ENCODE results near the gene KLK11.

KLK11 gene

GRCh38 chr19:51024924-51025323 is 1.5 kb downstream of the KLK11 start:
- TF ChIP-seq, protein P1, sequence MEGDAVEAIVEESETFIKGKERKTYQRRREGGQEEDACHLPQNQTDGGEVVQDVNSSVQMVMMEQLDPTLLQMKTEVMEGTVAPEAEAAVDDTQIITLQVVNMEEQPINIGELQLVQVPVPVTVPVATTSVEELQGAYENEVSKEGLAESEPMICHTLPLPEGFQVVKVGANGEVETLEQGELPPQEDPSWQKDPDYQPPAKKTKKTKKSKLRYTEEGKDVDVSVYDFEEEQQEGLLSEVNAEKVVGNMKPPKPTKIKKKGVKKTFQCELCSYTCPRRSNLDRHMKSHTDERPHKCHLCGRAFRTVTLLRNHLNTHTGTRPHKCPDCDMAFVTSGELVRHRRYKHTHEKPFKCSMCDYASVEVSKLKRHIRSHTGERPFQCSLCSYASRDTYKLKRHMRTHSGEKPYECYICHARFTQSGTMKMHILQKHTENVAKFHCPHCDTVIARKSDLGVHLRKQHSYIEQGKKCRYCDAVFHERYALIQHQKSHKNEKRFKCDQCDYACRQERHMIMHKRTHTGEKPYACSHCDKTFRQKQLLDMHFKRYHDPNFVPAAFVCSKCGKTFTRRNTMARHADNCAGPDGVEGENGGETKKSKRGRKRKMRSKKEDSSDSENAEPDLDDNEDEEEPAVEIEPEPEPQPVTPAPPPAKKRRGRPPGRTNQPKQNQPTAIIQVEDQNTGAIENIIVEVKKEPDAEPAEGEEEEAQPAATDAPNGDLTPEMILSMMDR (IDR thresholded peaks at IDR 0.05; ENCODE audit: low read depth, low read length, missing control alignments) = no peak
- DNase-seq (ENCODE audit: extremely low read depth, low read depth) = no peak
- no peak overlapping the region for H3K4me3 ChIP-seq (replicated peaks; ENCODE audit: low read depth, low read length)

DNA sequence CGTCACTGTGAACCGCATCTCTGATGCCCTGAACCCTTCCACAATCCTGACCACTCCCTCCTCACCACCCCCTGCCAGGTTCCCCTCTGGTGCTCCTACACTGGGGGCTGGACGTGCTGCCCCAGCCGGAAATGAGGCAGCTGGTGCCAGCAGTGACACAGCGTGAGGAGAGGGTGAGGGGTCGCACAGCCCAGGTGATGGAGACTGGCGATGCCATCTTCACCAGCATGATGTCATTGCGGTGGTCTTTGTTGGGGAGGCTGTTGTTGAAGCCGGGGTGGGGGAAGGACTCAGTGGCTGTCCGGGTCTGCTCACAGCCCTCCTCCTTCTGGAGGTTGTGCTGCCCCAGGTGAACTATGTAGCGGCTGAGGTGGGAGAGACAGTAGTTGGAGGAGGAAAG is 2.5 kb downstream of the KLK11 start:
- TF ChIP-seq, protein P1 (IDR thresholded peaks at IDR 0.05; ENCODE audit: low read depth, low read length, missing control alignments) = no peak
- H3K4me3 ChIP-seq (replicated peaks; ENCODE audit: low read depth, low read length) = no peak overlapping the region

GRCh38 chr19:51022526-51022925 is 3.9 kb downstream of the KLK11 start:
- TF ChIP-seq, protein P1 (IDR thresholded peaks at IDR 0.05; ENCODE audit: low read depth, low read length, missing control alignments) = no peak
- no peak overlapping the region for H3K4me3 ChIP-seq (replicated peaks; ENCODE audit: low read depth, low read length)
- DNase-seq (ENCODE audit: extremely low read depth, low read depth) = no peak

More for the DNA sequence above, 2.5 kb downstream of the KLK11 start:
- no peak for DNase-seq (ENCODE audit: extremely low read depth, low read depth)

DNA sequence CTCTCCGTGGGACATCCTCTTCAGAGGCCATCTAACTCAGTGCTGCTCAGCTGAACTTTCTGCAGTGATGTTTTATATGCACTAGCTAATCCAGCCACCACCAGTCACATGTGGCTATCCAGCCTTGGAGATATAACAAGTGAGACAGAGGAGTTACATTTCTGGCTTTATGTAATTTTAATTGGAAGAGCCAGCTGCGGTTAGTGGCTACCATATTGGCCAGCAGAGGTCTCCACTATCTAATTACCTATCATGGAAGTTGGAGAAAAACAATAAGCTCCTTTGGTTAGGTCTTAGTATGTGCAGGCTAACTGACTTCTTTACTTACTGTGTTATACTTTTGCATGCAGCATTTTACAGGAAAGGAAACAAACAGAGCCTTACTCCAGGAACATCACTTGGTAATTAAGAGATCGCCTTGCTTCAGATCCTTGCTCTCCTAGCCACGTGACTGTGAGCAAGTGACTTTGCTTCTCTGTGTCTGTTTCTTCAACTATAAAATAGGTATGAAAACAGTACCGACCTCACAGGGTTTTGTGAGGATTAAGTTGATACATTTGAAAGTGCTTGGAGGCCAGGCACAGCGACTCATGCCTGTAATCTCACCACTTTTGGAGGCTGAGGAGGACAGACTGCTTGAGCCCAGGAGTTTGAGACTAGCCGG is 5.3 kb downstream of the KLK11 start:
- TF ChIP-seq, protein P1 (IDR thresholded peaks at IDR 0.05; ENCODE audit: low read depth, low read length, missing control alignments) = peak; percentile 57
- H3K4me3 ChIP-seq (replicated peaks; ENCODE audit: low read depth, low read length) = no peak overlapping the region
- DNase-seq (ENCODE audit: extremely low read depth, low read depth) = peak; percentile 5

DNA sequence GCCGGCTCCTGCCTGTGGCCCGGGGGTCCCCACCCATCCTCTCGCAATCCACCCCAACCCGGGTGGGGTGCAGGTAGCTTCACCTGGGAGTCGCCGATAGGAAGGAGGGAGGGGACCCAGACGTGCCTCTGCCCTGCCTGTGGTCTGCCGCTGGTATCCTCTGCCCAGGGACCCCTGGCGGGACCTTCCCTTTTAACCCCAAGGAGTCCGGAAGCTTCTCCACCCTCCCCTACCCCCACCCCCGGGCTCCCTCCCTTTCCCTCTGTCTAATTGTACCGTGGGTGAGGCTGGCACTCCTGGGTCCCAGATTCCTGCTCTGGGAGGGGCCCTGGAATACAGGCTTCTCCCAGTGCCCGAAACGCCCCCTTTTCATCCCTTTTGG is 6.9 kb downstream of the KLK11 start, which contains the start of gene KLK10:
KLK10 (minus strand) TSS at position 166 of the 382 bp plus-strand sequence. CDS start 579 bp downstream, outside the sequence.
- H3K4me3 ChIP-seq (replicated peaks; ENCODE audit: low read depth, low read length) = no peak within 1 kb of the TSS
- TF ChIP-seq, protein P1 (IDR thresholded peaks at IDR 0.05; ENCODE audit: low read depth, low read length, missing control alignments) = no peak
- DNase-seq (ENCODE audit: extremely low read depth, low read depth) = no peak

DNA sequence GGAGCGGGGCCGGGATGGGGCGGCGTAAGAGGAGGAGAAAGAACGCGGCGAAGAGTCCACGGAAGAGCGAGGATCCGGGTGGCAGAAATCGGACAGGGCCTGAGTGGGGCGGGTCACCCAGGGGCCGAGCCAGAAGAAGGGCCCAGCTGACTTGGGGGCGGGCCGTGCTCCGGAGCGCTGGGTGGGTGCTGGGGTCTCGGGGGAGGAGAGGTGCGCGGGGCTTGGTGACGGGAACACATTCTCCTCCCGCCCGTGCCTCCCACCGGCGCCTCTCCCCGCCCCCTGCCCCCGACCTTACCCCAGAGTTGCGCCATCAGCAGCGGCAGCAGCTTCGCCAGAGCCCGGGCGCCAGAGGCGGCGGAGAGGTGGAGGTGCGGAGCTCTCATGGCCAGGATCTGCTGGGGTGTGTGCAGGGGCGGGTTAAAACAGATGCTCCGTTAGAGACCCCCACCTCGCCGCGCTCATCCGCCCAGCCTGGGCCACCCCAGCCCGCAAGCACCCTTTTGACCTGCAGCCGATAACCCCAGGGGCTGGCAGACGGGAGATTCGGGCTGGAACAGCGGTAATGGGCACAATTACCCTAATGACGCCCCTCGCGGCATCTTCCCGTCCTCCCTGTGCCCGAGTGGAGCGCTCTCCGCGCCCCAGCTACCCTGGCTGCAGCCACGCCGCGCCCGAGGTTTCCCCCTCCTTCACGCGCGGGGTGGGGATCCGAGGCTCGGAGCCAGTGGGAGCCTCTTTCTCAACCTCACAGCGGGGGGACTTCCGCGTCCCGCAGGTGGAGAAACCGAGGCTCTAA is 7.5 kb downstream of the KLK11 start:
- DNase-seq (ENCODE audit: extremely low read depth, low read depth) = no peak
- TF ChIP-seq, protein P1 (IDR thresholded peaks at IDR 0.05; ENCODE audit: low read depth, low read length, missing control alignments) = no peak
- no peak overlapping the region for H3K4me3 ChIP-seq (replicated peaks; ENCODE audit: low read depth, low read length)
